OCI-LY7 (cell line): Measurements from ENCODE around the gene ARHGAP6.

Experiments used
- CTCF ChIP-seq: fragments of 200-600 bp; sonication (generic); conservative IDR thresholded peaks from 2 replicates; pipeline ENCODE4 v1.5.1; 2014; ENCODE audit warnings: mild to moderate bottlenecking, antibody characterized with exemption, low read length, moderate library complexity, mixed read lengths
- EZH2phosphoT487 ChIP-seq: fragments of 200-600 bp; sonication (generic); IDR thresholded peaks from 2 replicates; pipeline ENCODE4 v1.6.1; 2018; ENCODE audit warnings: low read depth, borderline replicate concordance, mild to moderate bottlenecking, mixed run types, antibody characterized with exemption, low read length, moderate library complexity, mixed read lengths

- TF ChIP-seq CTCF (no peak), EZH2phosphoT487 (no peak)
Measured at GRCh38 chrX:11484290-11484689, 181.4 kb downstream of the ARHGAP6 start.
